Neural cell (in vitro differentiated cells): ENCODE results near the gene SPECC1. TPM values are rescaled to one million over a fixed set of nuclear protein-coding genes. Genes with fewer than 3 reads are reported as not detected.

Source experiments
- H2AFZ ChIP-seq: fragments of 200-600, 300-800 bp; sonication (generic), shearing (Covaris generic); 2 replicates; pipeline ENCODE4 v1.6.0; 2014; ENCODE audit warnings: low read depth, mild to moderate bottlenecking, antibody characterized with exemption, low read length, moderate library complexity
- H3F3A ChIP-seq: fragments of 200-600 bp; shearing (Covaris generic); 2 replicates; pipeline ENCODE4 v1.6.1; 2016; ENCODE audit warnings: mild to moderate bottlenecking, moderate library complexity, mixed read lengths, antibody characterized with exemption, low read length; ENCODE audit not compliant: insufficient read depth, poor library complexity, severe bottlenecking
- H3K27ac ChIP-seq: fragments of 200-600, 300-800 bp; sonication (generic), shearing (Covaris generic); 2 replicates; pipeline ENCODE4 v1.5.1; 2014; ENCODE audit warnings: mild to moderate bottlenecking, low read length, moderate library complexity
- H3K27me3 ChIP-seq: fragments of 300-800, 200-600 bp; sonication (generic), shearing (Covaris generic); 2 replicates; pipeline ENCODE4 v1.6.0; 2014; ENCODE audit warnings: mild to moderate bottlenecking, low read depth, low read length, moderate library complexity; ENCODE audit not compliant: insufficient read depth
- H3K36me3 ChIP-seq: fragments of 300-800, 200-600 bp; sonication (generic), shearing (Covaris generic); 2 replicates; pipeline ENCODE4 v1.5.1; 2014; ENCODE audit warnings: mild to moderate bottlenecking, antibody characterized with exemption, low read length, moderate library complexity; ENCODE audit not compliant: insufficient read depth
- H3K4me2 ChIP-seq: fragments of 300-800, 200-600 bp; sonication (generic), shearing (Covaris generic); 2 replicates; pipeline ENCODE4 v1.6.0; 2014; ENCODE audit warnings: mild to moderate bottlenecking, low read length
- H3K4me3 ChIP-seq: fragments of 300-800, 200-600 bp; sonication (generic), shearing (Covaris generic); 2 replicates; pipeline ENCODE4 v1.5.1; 2014; ENCODE audit warnings: mild to moderate bottlenecking, low read length, moderate library complexity
- H3K79me2 ChIP-seq: fragments of 200-600 bp; shearing (Covaris generic); replicated peaks from 2 replicates; pipeline ENCODE4 v1.6.0; 2014; ENCODE audit warnings: mild to moderate bottlenecking, low read length, moderate library complexity; ENCODE audit not compliant: insufficient read depth
- H3K9ac ChIP-seq: fragments of 300-800, 200-600 bp; sonication (generic), shearing (Covaris generic); 2 replicates; pipeline ENCODE4 v1.6.1; 2016; ENCODE audit warnings: mild to moderate bottlenecking, low read length, mixed read lengths
- H3K9me2 ChIP-seq: fragments of 200-600 bp; shearing (Covaris generic); 2 replicates; pipeline ENCODE4 v1.6.1; 2016; ENCODE audit warnings: mild to moderate bottlenecking, low read length, mixed read lengths; ENCODE audit not compliant: insufficient read depth
- H3K9me3 ChIP-seq: fragments of 200-600, 300-800 bp; sonication (generic), shearing (Covaris generic); 2 replicates; pipeline ENCODE4 v1.6.1; 2016; ENCODE audit warnings: mild to moderate bottlenecking, mixed run types, low read length, moderate library complexity, mixed read lengths
- H4K20me1 ChIP-seq: fragments of 200-600 bp; shearing (Covaris generic); 2 replicates; pipeline ENCODE4 v1.6.1; 2016; ENCODE audit warnings: mild to moderate bottlenecking, mixed run types; ENCODE audit not compliant: insufficient read depth
- CTCF ChIP-seq: fragments of 450-650 bp; IDR thresholded peaks from 2 replicates; pipeline ENCODE4 v1.5.1; 2014; ENCODE audit warnings: antibody characterized with exemption, mild to moderate bottlenecking, moderate library complexity; ENCODE audit not compliant: poor library complexity, severe bottlenecking
- EP300 ChIP-seq: fragments of 450-650 bp; conservative IDR thresholded peaks from 2 replicates; pipeline ENCODE4 v1.6.1; 2014; ENCODE audit warnings: antibody characterized with exemption, mild to moderate bottlenecking, moderate library complexity; ENCODE audit not compliant: poor library complexity, severe bottlenecking
- EZH2 ChIP-seq: fragments of 200-600, 300-800 bp; shearing (Covaris generic), sonication (generic); IDR thresholded peaks from 2 replicates; pipeline ENCODE4 v1.6.1; 2014; ENCODE audit warnings: antibody characterized with exemption, low read length, borderline replicate concordance, mild to moderate bottlenecking; ENCODE audit not compliant: insufficient read depth, poor library complexity, severe bottlenecking
- MXI1 ChIP-seq: fragments of 450-650 bp; conservative IDR thresholded peaks from 2 replicates; pipeline ENCODE4 v1.6.1; 2014; ENCODE audit warnings: antibody characterized with exemption, mild to moderate bottlenecking; ENCODE audit not compliant: poor library complexity, severe bottlenecking
- POLR2AphosphoS5 ChIP-seq: IDR thresholded peaks from 2 replicates; pipeline ENCODE4 v1.6.1; 2012
- RAD21 ChIP-seq: fragments of 450-650 bp; conservative IDR thresholded peaks from 2 replicates; pipeline ENCODE4 v1.6.1; 2014; ENCODE audit warnings: antibody characterized with exemption, mild to moderate bottlenecking, moderate library complexity
- REST ChIP-seq: IDR thresholded peaks from 2 replicates; pipeline ENCODE4 v1.6.1; 2012; ENCODE audit warnings: borderline replicate concordance
- SMC3 ChIP-seq: fragments of 450-650 bp; conservative IDR thresholded peaks from 2 replicates; pipeline ENCODE4 v1.6.1; 2014; ENCODE audit warnings: antibody characterized with exemption, mild to moderate bottlenecking, moderate library complexity; ENCODE audit not compliant: poor library complexity
- TAF1 ChIP-seq: IDR thresholded peaks from 2 replicates; pipeline ENCODE4 v1.6.1; 2012; ENCODE audit warnings: low read depth
- polyA plus RNA-seq: library from polyadenylated mRNA; depleted of rRNA; stranded (reverse); fragments of >200 nt; gene quantifications from 2 replicates; pipeline ENCODE4 v1.2.3, GENCODE V29; 2014

SPECC1 gene
- polyA plus RNA-seq, 1 donor from 2014 or later, result 8.6 TPM

- Histone ChIP-seq H3K9me3 (no peaks in the 10 kb centered on the region), H3K27ac (no peak overlapping the region), H4K20me1 (no peaks in the 10 kb centered on the region), H3K4me2 (no peak overlapping the region), H3K9ac (no peak overlapping the region), H3K27me3 (no peaks in the 10 kb centered on the region), H2AFZ (no peak overlapping the region), H3K79me2 (no peaks in the 10 kb centered on the region), H3K4me3 (no peak overlapping the region), H3F3A (no peaks in the 10 kb centered on the region), H3K9me2 (no peaks in the 10 kb centered on the region), H3K36me3 (peaks cover 9% of the 10 kb centered on the region)
- TF ChIP-seq RAD21, result no peak
- no peak for TF ChIP-seq EZH2
- TF ChIP-seq CTCF, result no peak
- TF ChIP-seq EP300, result no peak
- no peak for TF ChIP-seq SMC3
- no peak for TF ChIP-seq POLR2AphosphoS5
- TF ChIP-seq TAF1, result no peak
- no peak for TF ChIP-seq MXI1
- no peak for TF ChIP-seq REST
Measured at GRCh38 chr17:20234276-20234675, 225.1 kb downstream of the SPECC1 start.

- H3K9me2 ChIP-seq, result no peaks in the 10 kb centered on the region
- no peaks in the 10 kb centered on the region for H3K9me3 ChIP-seq
- no peak overlapping the region for H3K4me2 ChIP-seq
- no peak overlapping the region for H2AFZ ChIP-seq
- H3F3A ChIP-seq, result no peaks in the 10 kb centered on the region
- no peak for TF ChIP-seq EZH2
- no peak for TF ChIP-seq EP300
- no peak for TF ChIP-seq CTCF
- TF ChIP-seq REST, result no peak
- no peak for TF ChIP-seq RAD21
- no peaks in the 10 kb centered on the region for H3K79me2 ChIP-seq
- no peaks in the 10 kb centered on the region for H3K27me3 ChIP-seq
- H3K27ac ChIP-seq, result no peak overlapping the region
- H3K4me3 ChIP-seq, result no peak overlapping the region
- peaks cover 9% of the 10 kb centered on the region for H3K36me3 ChIP-seq
- no peaks in the 10 kb centered on the region for H4K20me1 ChIP-seq
- H3K9ac ChIP-seq, result no peak overlapping the region
Measured at GRCh38 chr17:20235747-20236146, 226.6 kb downstream of the SPECC1 start.
